IMR-90 (cell line): Measurements from ENCODE around the gene GMPPA. TPM values are rescaled to one million over a fixed set of nuclear protein-coding genes. Genes with fewer than 3 reads are reported as not detected.
A peak's percentile ranks its signal among the peaks of the same experiment; 100 is the strongest.

Source experiments
- CEBPB ChIP-seq: IDR thresholded peaks from 2 replicates; pipeline ENCODE4 v1.6.1; 2012; ENCODE audit warnings: low read depth, low read length, improper control_type of control experiment
- FOS ChIP-seq: fragments of 150-350 bp; IDR thresholded peaks from 2 replicates; pipeline ENCODE4 v1.6.1; 2016; ENCODE audit warnings: low read depth, low read length
- NFE2L2 ChIP-seq: fragments of 150-350 bp; IDR thresholded peaks from 2 replicates; pipeline ENCODE4 v1.6.1; 2016; ENCODE audit warnings: low read depth, mild to moderate bottlenecking, low read length
- SMC3 ChIP-seq: fragments of 150-350 bp; IDR thresholded peaks from 2 replicates; pipeline ENCODE4 v1.6.1; 2016; ENCODE audit warnings: low read depth, mild to moderate bottlenecking, antibody characterized with exemption, low read length, moderate library complexity
- USF2 ChIP-seq: fragments of 150-350 bp; IDR thresholded peaks from 2 replicates; pipeline ENCODE4 v1.6.1; 2017; ENCODE audit warnings: mild to moderate bottlenecking, antibody characterized with exemption, low read length, low read depth
- polyA plus RNA-seq, 3 experiments: library from polyadenylated mRNA; depleted of rRNA; stranded (reverse); fragments of >200 nt; gene quantifications; 2 replicates each; pipeline ENCODE4 v1.2.3, GENCODE V29; 2012; ENCODE audit warnings: low replicate concordance in 1 of 3
- total RNA-seq: library from RNA; depleted of rRNA; stranded (reverse); fragments of >200 nt; gene quantifications from 2 replicates; pipeline ENCODE4 v1.2.3, GENCODE V29; 2012

GMPPA gene
- total and polyA plus RNA-seq, 2 of the 4 experiments (the other 2 are of a cell fraction) = 103 to 134 TPM

GRCh38 chr2:219509780-219510511 lies 11.3 kb downstream of the GMPPA start (continued):
- no peak for TF ChIP-seq NFE2L2
- TF ChIP-seq CEBPB = no peak
- no peak for TF ChIP-seq FOS
- peak; percentile 30 for TF ChIP-seq SMC3
- TF ChIP-seq USF2 = no peak
